Body of pancreas (tissue), 4 donors: Measurements from ENCODE around the gene TMEM185B.

Experiments
- POLR2A ChIP-seq, 3 donors: fragments of 450-650 bp; IDR thresholded peaks; one replicate each; pipeline ENCODE4 v1.6.1; 2016; ENCODE audit warnings: antibody characterized with exemption in 3 of 3, mild to moderate bottlenecking in 2 of 3
- TF ChIP-seq, protein P1 (sequence below), 7 experiments: fragments of 450-650 bp in 4 of 7; fragments of 200-600 bp in 3 of 7; sonication (generic) in 3 of 7; IDR thresholded peaks; one replicate each; pipeline ENCODE4 v1.5.1; 2016 to 2019; ENCODE audit warnings: antibody characterized with exemption in 7 of 7

DNA sequence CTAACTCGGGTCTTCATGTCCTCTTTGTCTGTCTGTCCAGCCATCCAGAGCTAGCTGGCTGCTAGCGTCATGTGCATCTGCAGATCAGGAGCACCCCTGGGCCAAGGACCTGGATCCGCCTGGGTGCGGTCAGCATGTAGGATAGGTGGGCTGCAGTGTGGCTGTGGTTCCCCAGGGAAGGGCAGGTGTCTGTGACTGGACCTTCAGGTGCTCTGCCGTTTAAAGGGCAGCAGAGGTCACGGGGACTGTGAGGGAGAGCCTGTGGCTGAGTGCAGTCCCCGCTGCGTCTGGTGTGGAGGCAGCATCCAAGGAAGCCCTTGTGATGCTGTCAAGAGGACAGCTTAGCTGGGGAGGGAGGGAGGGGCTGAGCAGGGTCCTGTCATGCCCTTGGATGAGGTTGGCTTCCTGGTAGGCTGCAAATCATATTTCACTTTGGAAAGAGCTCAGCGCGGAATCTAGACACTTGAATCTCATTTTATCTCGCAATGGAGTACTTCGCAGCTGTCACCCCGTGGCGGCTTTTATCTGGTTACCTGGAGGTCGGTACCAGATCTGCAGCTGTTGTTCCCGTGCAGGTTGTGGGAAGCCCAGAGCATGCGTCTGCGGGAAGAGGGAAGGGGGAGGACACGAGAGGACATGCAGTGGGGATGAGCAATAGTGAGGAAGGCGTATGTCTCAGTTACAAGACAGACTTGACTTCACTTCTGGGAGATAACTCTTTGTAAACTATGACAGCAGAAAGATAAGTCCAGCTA lies 23.5 kb upstream of the TMEM185B start:
- TF ChIP-seq, protein P1, sequence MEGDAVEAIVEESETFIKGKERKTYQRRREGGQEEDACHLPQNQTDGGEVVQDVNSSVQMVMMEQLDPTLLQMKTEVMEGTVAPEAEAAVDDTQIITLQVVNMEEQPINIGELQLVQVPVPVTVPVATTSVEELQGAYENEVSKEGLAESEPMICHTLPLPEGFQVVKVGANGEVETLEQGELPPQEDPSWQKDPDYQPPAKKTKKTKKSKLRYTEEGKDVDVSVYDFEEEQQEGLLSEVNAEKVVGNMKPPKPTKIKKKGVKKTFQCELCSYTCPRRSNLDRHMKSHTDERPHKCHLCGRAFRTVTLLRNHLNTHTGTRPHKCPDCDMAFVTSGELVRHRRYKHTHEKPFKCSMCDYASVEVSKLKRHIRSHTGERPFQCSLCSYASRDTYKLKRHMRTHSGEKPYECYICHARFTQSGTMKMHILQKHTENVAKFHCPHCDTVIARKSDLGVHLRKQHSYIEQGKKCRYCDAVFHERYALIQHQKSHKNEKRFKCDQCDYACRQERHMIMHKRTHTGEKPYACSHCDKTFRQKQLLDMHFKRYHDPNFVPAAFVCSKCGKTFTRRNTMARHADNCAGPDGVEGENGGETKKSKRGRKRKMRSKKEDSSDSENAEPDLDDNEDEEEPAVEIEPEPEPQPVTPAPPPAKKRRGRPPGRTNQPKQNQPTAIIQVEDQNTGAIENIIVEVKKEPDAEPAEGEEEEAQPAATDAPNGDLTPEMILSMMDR (IDR thresholded peaks at IDR 0.05): no peak
- no peak for TF ChIP-seq POLR2A (IDR thresholded peaks at IDR 0.05)
